Thyroid gland (tissue), 4 donors: ENCODE measurements around the gene EEFSEC. TPM values are rescaled to one million over a fixed set of nuclear protein-coding genes. Genes with fewer than 3 reads are reported as not detected.

Experiments used
- DNase-seq, 2 donors: peaks; one replicate each; pipeline ENCODE4 v3.0.0-alpha.2; 2019
- H3K27ac ChIP-seq, 3 donors: fragments of 200-600 bp; sonication (generic); 1 replicate in 2 of 3; 2 replicates in 1 of 3; pipeline ENCODE4 v1.5.1; 2016 to 2019; ENCODE audit warnings: mild to moderate bottlenecking in 1 of 3, moderate library complexity in 1 of 3
- H3K27me3 ChIP-seq: fragments of 200-600 bp; sonication (generic); one replicate; pipeline ENCODE4 v1.5.1; 2019
- H3K36me3 ChIP-seq, 2 donors: fragments of 200-600 bp; sonication (generic); one replicate each; pipeline ENCODE4 v1.5.1; 2016 to 2019
- H3K4me1 ChIP-seq, 2 donors: fragments of 200-600 bp; sonication (generic); one replicate each; pipeline ENCODE4 v1.5.1; 2017 to 2019
- H3K4me3 ChIP-seq, 3 donors: fragments of 200-600 bp; sonication (generic); replicated peaks in 1 of 3; 1 replicate in 2 of 3; 2 replicates in 1 of 3; pipeline ENCODE4 v1.5.1; 2016; ENCODE audit warnings: mild to moderate bottlenecking in 1 of 3
- H3K9me3 ChIP-seq: fragments of 200-600 bp; sonication (generic); one replicate; pipeline ENCODE4 v1.5.1; 2017
- POLR2A ChIP-seq, 2 donors: fragments of 450-650 bp; IDR thresholded peaks; one replicate each; pipeline ENCODE4 v1.6.1; 2017; ENCODE audit warnings: antibody characterized with exemption in 2 of 2, mild to moderate bottlenecking in 2 of 2, moderate library complexity in 1 of 2
- WGBS, 2 donors: methylation state at CpG; one replicate each; pipeline ENCODE4 v1.1.5; 2017; 5-methylcytosine and 5-hydroxymethylcytosine counted together
- intact Hi-C: fragments of 100-400 bp; cut with DNase I; formaldehyde crosslinking; loops from one replicate; pipeline ENCODE4 v1.15.1; 2023
- total RNA-seq, 4 donors: library from RNA; depleted of rRNA; stranded (reverse); fragments of >200 nt; gene quantifications; one replicate each; pipeline ENCODE4 v1.2.3, GENCODE V29; 2016
- TF ChIP-seq, protein P1 (sequence below), 6 experiments: fragments of 200-600 bp in 3 of 6; fragments of 450-650 bp in 3 of 6; sonication (generic) in 3 of 6; IDR thresholded peaks; one replicate each; pipeline ENCODE4 v1.5.1; 2016 to 2019; ENCODE audit warnings: antibody characterized with exemption in 6 of 6, mild to moderate bottlenecking in 2 of 6, inconsistent platforms in 1 of 6, moderate library complexity in 1 of 6

Gene EEFSEC
- total RNA-seq, 4 donors from 2014 or later, result 13.3 to 26.6 (median 21.7) TPM

DNA sequence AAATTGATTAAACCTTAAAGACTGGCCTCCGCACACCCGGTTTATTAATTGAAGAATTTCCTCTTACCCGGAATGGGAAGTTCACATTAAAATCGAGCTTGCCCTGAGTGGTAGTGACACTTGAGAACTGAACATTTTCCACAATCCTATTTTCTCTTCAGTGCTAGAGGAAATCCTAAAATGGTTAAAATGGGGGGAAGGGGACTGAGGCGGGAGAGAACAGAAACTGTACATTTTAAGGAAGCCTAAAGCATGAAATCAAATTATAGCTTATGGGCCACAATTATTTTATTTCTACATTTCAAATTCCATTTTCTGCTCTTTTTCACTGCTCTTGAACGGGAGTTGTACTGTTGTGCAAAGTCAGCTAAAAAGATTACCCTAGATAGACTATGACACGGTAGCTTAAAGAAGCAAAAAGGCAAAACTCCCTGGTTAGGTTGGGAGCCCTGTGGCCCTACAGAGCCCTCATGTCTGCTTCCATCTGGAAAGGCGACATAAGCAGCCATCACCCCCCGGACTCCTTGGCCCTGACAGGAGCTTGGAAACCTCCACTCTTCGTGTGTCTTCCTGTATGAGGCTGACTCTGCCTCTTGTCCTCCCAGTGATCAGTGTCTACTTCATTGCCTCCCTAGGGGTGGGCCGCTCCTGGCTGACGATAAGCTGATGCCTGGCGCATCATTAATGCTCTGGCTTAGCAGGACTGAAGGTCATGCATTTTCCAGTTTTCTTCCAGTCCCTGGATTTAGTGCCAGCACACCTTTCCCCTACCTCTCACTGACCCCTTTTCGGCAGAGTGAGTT lies 79.3 kb downstream of the EEFSEC start:
- DNase-seq, result no peak
- no peaks in the 10 kb centered on the region for H3K9me3 ChIP-seq
- H3K4me1 ChIP-seq, result peaks cover 23% of the 10 kb centered on the region in 2 donors
- TF ChIP-seq, protein P1, sequence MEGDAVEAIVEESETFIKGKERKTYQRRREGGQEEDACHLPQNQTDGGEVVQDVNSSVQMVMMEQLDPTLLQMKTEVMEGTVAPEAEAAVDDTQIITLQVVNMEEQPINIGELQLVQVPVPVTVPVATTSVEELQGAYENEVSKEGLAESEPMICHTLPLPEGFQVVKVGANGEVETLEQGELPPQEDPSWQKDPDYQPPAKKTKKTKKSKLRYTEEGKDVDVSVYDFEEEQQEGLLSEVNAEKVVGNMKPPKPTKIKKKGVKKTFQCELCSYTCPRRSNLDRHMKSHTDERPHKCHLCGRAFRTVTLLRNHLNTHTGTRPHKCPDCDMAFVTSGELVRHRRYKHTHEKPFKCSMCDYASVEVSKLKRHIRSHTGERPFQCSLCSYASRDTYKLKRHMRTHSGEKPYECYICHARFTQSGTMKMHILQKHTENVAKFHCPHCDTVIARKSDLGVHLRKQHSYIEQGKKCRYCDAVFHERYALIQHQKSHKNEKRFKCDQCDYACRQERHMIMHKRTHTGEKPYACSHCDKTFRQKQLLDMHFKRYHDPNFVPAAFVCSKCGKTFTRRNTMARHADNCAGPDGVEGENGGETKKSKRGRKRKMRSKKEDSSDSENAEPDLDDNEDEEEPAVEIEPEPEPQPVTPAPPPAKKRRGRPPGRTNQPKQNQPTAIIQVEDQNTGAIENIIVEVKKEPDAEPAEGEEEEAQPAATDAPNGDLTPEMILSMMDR (IDR thresholded peaks at IDR 0.05), result no peak
- TF ChIP-seq POLR2A (IDR thresholded peaks at IDR 0.05), result no peak
- no peaks in the 10 kb centered on the region for H3K36me3 ChIP-seq
- H3K4me3 ChIP-seq, result no peak overlapping the region
- H3K27ac ChIP-seq, result no peak overlapping the region
- 56 to 64% methylated on average over 14 of the region's 14 CpGs for WGBS, 2 donors
- no peaks in the 10 kb centered on the region for H3K27me3 ChIP-seq
- intact Hi-C loops, result no loop called here

DNA sequence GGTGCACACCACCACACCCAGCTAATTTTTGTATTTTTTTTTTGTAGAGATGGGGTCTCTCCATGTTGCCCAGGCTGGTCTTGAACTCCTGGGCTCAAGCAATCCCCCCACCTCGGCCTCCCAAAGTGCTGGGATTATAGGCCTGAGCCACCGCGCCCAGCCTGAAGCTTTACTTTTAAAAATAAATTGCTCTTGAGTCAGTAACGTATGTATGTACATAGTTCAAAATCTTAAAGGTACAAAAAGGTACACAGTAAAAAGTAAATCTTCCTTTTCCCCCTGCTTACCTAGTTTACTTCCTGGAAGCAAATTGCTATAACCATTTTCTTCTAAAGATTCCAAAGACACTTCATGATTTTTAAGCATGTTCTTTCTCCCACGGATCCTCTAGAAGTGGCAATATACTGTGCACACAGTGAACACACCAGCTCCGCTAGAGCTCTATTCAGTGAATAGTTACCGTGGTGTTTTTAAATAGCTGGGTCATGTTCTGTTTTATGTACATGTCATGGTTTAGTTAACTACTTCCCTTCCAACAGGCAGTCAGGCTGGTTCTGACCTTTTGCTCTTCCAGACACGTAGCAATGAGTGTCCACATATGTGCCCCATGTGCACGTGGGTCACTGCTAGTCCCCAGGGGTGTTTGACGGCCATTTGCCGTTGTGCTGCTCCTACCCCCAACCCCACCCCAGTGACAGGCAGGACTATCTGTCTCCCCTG lies 82.1 kb downstream of the EEFSEC start:
- intact Hi-C loops, result no loop called here

DNA sequence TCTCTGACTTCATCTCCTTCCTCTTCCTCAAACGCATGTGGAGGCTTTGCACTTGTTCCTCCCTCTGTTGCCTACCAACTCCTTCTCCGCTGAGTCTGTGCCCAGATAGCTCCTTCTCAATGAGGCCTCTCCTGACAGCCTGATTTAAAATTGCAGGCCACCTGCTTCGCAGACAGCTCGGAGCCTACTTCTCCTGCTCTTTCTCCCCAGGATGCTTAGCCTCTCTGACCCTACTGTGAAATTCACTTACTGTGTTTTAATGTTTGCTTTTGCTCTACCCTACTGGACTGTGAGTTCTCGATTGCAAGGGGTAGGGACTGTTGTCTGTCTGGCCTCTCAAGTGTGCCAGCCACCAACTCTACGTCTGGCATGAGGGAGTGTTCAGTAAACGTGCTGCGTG lies 83.4 kb downstream of the EEFSEC start:
- H3K27ac ChIP-seq, result no peak overlapping the region
- no peaks in the 10 kb centered on the region for H3K9me3 ChIP-seq
- no peaks in the 10 kb centered on the region for H3K36me3 ChIP-seq
- H3K27me3 ChIP-seq, result no peaks in the 10 kb centered on the region
- 94 to 95% methylated on average over 8 of the region's 8 CpGs for WGBS, 2 donors
- H3K4me1 ChIP-seq, result peaks cover 13 to 14% of the 10 kb centered on the region in 2 donors
- no peak overlapping the region for H3K4me3 ChIP-seq
- intact Hi-C loops, result no loop called here
- TF ChIP-seq, protein P1 (IDR thresholded peaks at IDR 0.05), result no peak
- no peak for TF ChIP-seq POLR2A (IDR thresholded peaks at IDR 0.05)
- no peak for DNase-seq

More for the DNA sequence above, 82.1 kb downstream of the EEFSEC start:
- H3K27ac ChIP-seq, result no peak overlapping the region
- TF ChIP-seq, protein P1 (IDR thresholded peaks at IDR 0.05), result no peak
- no peak for TF ChIP-seq POLR2A (IDR thresholded peaks at IDR 0.05)
- no peak for DNase-seq
- no peaks in the 10 kb centered on the region for H3K9me3 ChIP-seq
- no peaks in the 10 kb centered on the region for H3K36me3 ChIP-seq
- H3K4me1 ChIP-seq, result peaks cover 18 to 19% of the 10 kb centered on the region in 2 donors
- no peaks in the 10 kb centered on the region for H3K27me3 ChIP-seq
- 72 to 81% methylated on average over 11 of the region's 11 CpGs for WGBS, 2 donors
- no peak overlapping the region for H3K4me3 ChIP-seq

DNA sequence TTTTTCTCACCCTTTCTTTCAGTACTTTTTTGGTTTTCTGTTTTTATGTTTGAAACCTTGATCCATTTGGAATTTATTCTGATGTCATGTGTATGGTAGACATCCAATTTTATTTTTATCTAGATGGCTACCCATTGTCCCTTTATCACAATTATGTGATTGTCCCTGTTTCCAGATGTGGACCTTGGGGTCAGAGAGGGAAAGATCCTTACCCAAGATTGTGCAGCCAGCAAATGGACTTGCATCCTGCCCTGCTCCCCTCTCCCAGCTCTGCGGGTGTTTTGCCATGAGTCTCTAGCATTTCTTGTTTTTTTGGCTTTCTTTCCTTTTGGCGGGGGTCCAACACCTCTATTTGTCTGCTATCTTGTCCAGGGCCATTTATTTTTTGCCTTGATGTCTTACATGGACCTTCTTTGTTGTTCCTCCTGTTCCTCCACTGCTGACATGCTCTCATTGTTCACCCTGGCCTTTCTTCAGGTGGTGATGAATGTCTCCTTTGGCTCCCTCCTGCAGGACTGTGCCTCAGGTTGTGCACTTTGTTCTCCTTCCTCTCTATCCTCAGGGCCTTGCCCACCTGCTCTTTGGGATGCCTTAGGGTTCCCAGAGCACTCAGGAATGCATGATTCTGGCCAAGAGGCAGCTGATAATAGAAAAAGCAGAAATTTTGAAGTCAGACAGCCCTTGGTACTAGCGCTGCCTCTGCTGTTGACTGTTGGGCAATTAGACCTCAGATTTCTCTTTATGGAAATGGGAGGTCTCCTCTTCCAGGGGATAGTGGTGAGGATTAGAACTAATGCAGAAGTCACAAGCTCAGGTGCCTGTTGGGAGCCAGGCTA lies 84.3 kb downstream of the EEFSEC start:
- H3K4me3 ChIP-seq, result no peak overlapping the region
- H3K36me3 ChIP-seq, result no peaks in the 10 kb centered on the region
- intact Hi-C loops, result no loop called here
- no peaks in the 10 kb centered on the region for H3K9me3 ChIP-seq
- no peak for TF ChIP-seq POLR2A (IDR thresholded peaks at IDR 0.05)
- TF ChIP-seq, protein P1 (IDR thresholded peaks at IDR 0.05), result no peak
- no peak for DNase-seq
- peaks cover 3 to 5% of the 10 kb centered on the region in 2 donors for H3K4me1 ChIP-seq
- 72 to 83% methylated on average over 3 of the region's 3 CpGs for WGBS, 2 donors
- no peaks in the 10 kb centered on the region for H3K27me3 ChIP-seq
- H3K27ac ChIP-seq, result no peak overlapping the region
